DND-41 (cell line): ENCODE data around the gene WFS1.

Experiments
- ATAC-seq: fragments of 200-7000 bp; cut with Tn5 transposase; 3 replicates; pipeline ENCODE4 v1.9.1; 2021; ENCODE audit warnings: low read depth; ENCODE audit not compliant: insufficient read depth
- DNase-seq: peaks from one replicate; pipeline ENCODE4 v3.0.0-alpha.2; 2020
- H2AFZ ChIP-seq: 2 replicates; pipeline ENCODE4 v1.6.0; 2012; ENCODE audit warnings: low read depth, low read length
- H3K27ac ChIP-seq: 2 replicates; pipeline ENCODE4 v1.5.1; 2012; ENCODE audit warnings: low read length, inconsistent platforms
- H3K27me3 ChIP-seq: fragments of 200-600 bp; sonication (generic); 2 replicates; pipeline ENCODE4 v1.6.0; 2012; ENCODE audit warnings: low read length, mild to moderate bottlenecking, inconsistent platforms; ENCODE audit not compliant: insufficient read depth, poor library complexity
- H3K36me3 ChIP-seq: 2 replicates; pipeline ENCODE4 v1.5.1; 2012; ENCODE audit warnings: low read length, inconsistent platforms; ENCODE audit not compliant: insufficient read depth
- H3K4me1 ChIP-seq: 2 replicates; pipeline ENCODE4 v1.5.1; 2012; ENCODE audit warnings: mild to moderate bottlenecking, low read length; ENCODE audit not compliant: insufficient read depth
- H3K4me2 ChIP-seq: 2 replicates; pipeline ENCODE4 v1.6.0; 2012; ENCODE audit warnings: mild to moderate bottlenecking, moderate library complexity, low read length, inconsistent platforms; ENCODE audit not compliant: insufficient read depth
- H3K4me3 ChIP-seq, 2 experiments: fragments of 200-600 bp in 1 of 2; shearing (Covaris generic) in 1 of 2; 2 replicates each; pipeline ENCODE4 v1.5.1; 2012 to 2016; ENCODE audit warnings: inconsistent platforms in 2 of 2, low read length in 2 of 2, mild to moderate bottlenecking in 2 of 2, low read depth in 1 of 2, moderate library complexity in 1 of 2
- H3K79me2 ChIP-seq: 2 replicates; pipeline ENCODE4 v1.6.0; 2012; ENCODE audit warnings: low read length, inconsistent platforms; ENCODE audit not compliant: insufficient read depth
- H3K9ac ChIP-seq: 2 replicates; pipeline ENCODE4 v1.6.0; 2012; ENCODE audit warnings: low read depth, mild to moderate bottlenecking, inconsistent platforms, low read length, moderate library complexity
- H3K9me3 ChIP-seq: 2 replicates; pipeline ENCODE4 v1.5.1; 2012; ENCODE audit warnings: low read length, moderate library complexity, mild to moderate bottlenecking, inconsistent platforms; ENCODE audit not compliant: insufficient read depth, severe bottlenecking
- H4K20me1 ChIP-seq: 2 replicates; pipeline ENCODE4 v1.6.0; 2012; ENCODE audit warnings: low read length; ENCODE audit not compliant: insufficient read depth
- EZH2 ChIP-seq: IDR thresholded peaks from 3 replicates; pipeline ENCODE4 v1.6.1; 2012; ENCODE audit warnings: borderline replicate concordance, low read depth, mild to moderate bottlenecking, moderate library complexity, low read length, inconsistent platforms; ENCODE audit not compliant: severe bottlenecking
- TF ChIP-seq, protein P1 (sequence below): IDR thresholded peaks from 2 replicates; pipeline ENCODE4 v1.5.1; 2012; ENCODE audit warnings: borderline replicate concordance, low read length, moderate library complexity, mild to moderate bottlenecking; ENCODE audit not compliant: poor library complexity, severe bottlenecking; ENCODE audit errors: extremely low read depth

WFS1 gene

DNA sequence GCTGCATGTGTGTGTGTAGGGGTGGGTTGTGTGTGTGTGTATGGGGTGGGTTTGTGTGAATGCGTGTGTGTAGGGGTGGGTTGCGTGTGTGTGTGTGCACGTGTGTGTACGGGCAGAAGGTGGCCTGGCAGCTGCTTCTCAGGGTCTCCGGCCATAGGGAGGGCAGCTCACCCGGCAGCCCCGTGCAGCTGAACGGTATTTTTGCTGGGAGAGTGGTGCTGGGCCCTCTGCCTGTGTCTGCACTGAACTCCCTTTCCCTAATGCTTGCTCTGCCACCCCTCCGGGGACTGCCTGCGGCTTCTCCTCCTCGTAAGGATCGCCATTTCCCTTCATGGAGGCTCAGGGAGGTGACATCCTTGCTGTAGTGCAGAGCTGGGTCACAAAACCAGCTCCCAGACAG lies 30.2 kb downstream of the WFS1 start:
- Histone ChIP-seq H3K27ac (no peak overlapping the region), H3K4me3 (no peak overlapping the region), H3K4me2 (no peak overlapping the region), H2AFZ (no peak overlapping the region), H3K9ac (no peak overlapping the region), H3K4me1 (no peaks in the 10 kb centered on the region), H3K79me2 (no peaks in the 10 kb centered on the region), H3K36me3 (no peaks in the 10 kb centered on the region), H3K27me3 (no peaks in the 10 kb centered on the region), H4K20me1 (no peaks in the 10 kb centered on the region; the same call in 1 of the 2 replicates), H3K9me3 (no peaks in the 10 kb centered on the region)
- TF ChIP-seq, protein P1, sequence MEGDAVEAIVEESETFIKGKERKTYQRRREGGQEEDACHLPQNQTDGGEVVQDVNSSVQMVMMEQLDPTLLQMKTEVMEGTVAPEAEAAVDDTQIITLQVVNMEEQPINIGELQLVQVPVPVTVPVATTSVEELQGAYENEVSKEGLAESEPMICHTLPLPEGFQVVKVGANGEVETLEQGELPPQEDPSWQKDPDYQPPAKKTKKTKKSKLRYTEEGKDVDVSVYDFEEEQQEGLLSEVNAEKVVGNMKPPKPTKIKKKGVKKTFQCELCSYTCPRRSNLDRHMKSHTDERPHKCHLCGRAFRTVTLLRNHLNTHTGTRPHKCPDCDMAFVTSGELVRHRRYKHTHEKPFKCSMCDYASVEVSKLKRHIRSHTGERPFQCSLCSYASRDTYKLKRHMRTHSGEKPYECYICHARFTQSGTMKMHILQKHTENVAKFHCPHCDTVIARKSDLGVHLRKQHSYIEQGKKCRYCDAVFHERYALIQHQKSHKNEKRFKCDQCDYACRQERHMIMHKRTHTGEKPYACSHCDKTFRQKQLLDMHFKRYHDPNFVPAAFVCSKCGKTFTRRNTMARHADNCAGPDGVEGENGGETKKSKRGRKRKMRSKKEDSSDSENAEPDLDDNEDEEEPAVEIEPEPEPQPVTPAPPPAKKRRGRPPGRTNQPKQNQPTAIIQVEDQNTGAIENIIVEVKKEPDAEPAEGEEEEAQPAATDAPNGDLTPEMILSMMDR, result no peak
- no peak for TF ChIP-seq EZH2
- no peak for DNase-seq
- ATAC-seq, result no peak

DNA sequence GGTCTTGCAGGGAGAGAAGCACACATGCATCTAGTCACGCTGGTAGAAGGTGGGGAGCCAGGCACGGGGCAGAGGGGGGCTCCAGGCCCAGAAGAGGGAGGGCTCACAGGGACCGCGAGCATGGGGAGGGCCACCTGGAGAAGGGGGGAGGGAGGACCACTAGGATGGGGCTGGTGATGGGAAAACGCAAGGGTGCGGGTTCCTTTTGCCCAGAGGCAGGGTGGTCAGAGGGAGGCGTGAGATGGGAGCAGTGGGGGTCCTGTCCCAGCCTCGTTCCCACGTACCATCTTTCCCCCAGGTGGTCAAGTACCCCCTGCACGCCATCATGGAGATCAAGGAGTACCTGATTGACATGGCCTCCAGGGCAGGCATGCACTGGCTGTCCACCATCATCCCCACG lies 30.7 kb downstream of the WFS1 start:
- no peak overlapping the region for H3K4me3 ChIP-seq
- DNase-seq (no peak), ATAC-seq (no peak)
- no peaks in the 10 kb centered on the region for H3K4me1 ChIP-seq
- H3K4me2 ChIP-seq, result no peak overlapping the region
- no peaks in the 10 kb centered on the region; the same call in 1 of the 2 replicates for H4K20me1 ChIP-seq
- H3K79me2 ChIP-seq, result no peaks in the 10 kb centered on the region
- H2AFZ ChIP-seq, result no peak overlapping the region
- H3K27ac ChIP-seq, result no peak overlapping the region
- no peak overlapping the region for H3K9ac ChIP-seq
- H3K9me3 ChIP-seq, result no peaks in the 10 kb centered on the region
- H3K36me3 ChIP-seq, result no peaks in the 10 kb centered on the region
- TF ChIP-seq, protein P1, result no peak
- TF ChIP-seq EZH2, result no peak
- no peaks in the 10 kb centered on the region for H3K27me3 ChIP-seq

DNA sequence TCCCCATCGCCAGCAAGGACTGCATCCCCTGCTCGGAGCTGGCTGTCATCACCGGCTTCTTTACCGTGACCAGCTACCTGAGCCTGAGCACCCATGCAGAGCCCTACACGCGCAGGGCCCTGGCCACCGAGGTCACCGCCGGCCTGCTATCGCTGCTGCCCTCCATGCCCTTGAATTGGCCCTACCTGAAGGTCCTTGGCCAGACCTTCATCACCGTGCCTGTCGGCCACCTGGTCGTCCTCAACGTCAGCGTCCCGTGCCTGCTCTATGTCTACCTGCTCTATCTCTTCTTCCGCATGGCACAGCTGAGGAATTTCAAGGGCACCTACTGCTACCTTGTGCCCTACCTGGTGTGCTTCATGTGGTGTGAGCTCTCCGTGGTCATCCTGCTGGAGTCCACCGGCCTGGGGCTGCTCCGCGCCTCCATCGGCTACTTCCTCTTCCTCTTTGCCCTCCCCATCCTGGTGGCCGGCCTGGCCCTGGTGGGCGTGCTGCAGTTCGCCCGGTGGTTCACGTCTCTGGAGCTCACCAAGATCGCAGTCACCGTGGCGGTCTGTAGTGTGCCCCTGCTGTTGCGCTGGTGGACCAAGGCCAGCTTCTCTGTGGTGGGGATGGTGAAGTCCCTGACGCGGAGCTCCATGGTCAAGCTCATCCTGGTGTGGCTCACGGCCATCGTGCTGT lies 31.5 kb downstream of the WFS1 start:
- Histone ChIP-seq H3K4me3 (no peak overlapping the region), H3K9me3 (no peaks in the 10 kb centered on the region), H3K36me3 (no peaks in the 10 kb centered on the region), H2AFZ (no peak overlapping the region), H3K27ac (no peak overlapping the region), H3K4me1 (no peaks in the 10 kb centered on the region), H3K79me2 (no peaks in the 10 kb centered on the region), H3K4me2 (no peak overlapping the region), H4K20me1 (no peaks in the 10 kb centered on the region; the same call in 1 of the 2 replicates), H3K9ac (no peak overlapping the region), H3K27me3 (no peaks in the 10 kb centered on the region)
- no peak for TF ChIP-seq EZH2
- TF ChIP-seq, protein P1, result no peak
- ATAC-seq, result no peak
- no peak for DNase-seq
